OCI-LY3 (cell line): ENCODE results near the gene ARHGAP42.

Experiments used
- EZH2phosphoT487 ChIP-seq: fragments of 200-600 bp; shearing (Covaris generic); IDR thresholded peaks from 2 replicates; pipeline ENCODE4 v1.6.1; 2018; ENCODE audit warnings: antibody characterized with exemption, mixed run types, low read depth
- TF ChIP-seq, protein P1 (sequence below): fragments of 200-600, 300-600 bp; sonication (generic); IDR thresholded peaks from 2 replicates; pipeline ENCODE4 v1.5.1; 2014; ENCODE audit warnings: antibody characterized with exemption, low read length, low read depth

DNA sequence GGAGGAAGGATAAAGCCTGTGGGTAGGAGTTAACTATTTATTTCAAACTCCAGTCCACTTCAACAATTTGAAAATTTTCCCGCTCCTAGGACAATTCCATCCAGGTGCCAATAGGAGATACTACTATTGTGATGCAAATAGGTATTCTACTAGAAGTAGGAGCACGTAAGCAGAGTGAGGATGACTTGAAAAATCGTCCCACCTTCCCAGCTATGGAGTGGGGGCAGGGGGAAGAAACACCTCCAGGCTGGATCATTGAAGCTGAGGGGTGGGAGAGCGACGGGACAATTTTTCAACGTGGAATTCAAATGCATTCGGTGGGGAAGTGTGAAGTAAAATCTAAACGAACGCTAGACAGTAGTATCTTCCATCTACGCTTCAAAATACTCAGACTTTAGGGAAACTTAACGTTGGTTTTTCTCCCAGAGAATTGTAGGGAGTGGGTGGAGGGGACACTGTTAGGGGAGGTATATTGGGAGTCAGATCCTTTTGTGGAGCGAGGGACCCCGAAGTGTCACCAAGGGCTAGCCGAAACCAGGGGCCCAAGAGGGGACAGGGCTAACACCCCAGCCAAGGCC lies 523 bp upstream of the ARHGAP42 start:
- no peak for TF ChIP-seq EZH2phosphoT487
- TF ChIP-seq, protein P1, sequence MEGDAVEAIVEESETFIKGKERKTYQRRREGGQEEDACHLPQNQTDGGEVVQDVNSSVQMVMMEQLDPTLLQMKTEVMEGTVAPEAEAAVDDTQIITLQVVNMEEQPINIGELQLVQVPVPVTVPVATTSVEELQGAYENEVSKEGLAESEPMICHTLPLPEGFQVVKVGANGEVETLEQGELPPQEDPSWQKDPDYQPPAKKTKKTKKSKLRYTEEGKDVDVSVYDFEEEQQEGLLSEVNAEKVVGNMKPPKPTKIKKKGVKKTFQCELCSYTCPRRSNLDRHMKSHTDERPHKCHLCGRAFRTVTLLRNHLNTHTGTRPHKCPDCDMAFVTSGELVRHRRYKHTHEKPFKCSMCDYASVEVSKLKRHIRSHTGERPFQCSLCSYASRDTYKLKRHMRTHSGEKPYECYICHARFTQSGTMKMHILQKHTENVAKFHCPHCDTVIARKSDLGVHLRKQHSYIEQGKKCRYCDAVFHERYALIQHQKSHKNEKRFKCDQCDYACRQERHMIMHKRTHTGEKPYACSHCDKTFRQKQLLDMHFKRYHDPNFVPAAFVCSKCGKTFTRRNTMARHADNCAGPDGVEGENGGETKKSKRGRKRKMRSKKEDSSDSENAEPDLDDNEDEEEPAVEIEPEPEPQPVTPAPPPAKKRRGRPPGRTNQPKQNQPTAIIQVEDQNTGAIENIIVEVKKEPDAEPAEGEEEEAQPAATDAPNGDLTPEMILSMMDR, result no peak
